ENCODE data around the gene PPM1M. TPM values are rescaled to one million over a fixed set of nuclear protein-coding genes. Genes with fewer than 3 reads are reported as not detected.
A peak's percentile ranks its signal among the peaks of the same experiment; 100 is the strongest.

Gene PPM1M
- total and polyA plus RNA-seq, 2 donors = 32.1 to 65.0 TPM

DNA sequence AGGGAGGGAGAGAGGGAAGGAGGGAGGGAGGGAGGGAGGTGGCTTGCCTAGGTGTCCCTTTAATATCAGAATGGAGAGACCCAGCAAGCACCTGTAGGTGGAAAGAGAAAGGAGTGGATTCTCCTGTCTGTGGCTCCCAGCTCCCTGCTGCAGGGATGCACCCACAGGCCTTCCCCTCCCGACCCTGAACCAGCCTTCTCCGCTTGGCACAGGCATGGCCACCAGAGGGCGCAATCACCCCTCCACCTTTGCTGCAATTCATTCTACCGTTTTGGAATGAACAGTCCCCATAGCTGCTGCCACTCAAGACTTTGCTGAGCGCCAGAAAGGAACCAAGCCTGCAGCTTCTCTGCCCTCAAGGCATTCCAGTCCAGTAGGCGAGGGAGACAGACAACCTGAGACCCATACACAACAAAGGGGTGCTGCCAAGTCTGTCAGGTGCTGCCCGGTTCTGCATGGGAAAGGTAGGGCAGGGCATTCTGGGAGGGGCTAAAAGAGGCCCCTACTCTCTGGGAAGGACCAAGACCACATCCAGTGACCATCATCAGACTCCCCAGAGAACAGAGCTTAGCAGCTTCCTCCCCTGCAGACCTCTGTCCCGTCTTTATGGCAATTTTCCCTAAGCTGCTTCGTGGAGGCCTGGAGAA is 25.1 kb upstream of the PPM1M start:
- H3K4me3 ChIP-seq (ENCODE audit: low read length in 2 of 2) = no peak overlapping the region
- peak overlapping the region in 1 of 2 donors; percentile 40 for H3K27ac ChIP-seq (ENCODE audit: low read depth in 1 of 2, low read length in 1 of 2)
- peak; percentile 72 to 92 (median 84) for DNase-seq (ENCODE audit: low read depth in 6 of 9, low spot score in 9 of 9)
- peaks cover 16 to 37% of the 10 kb centered on the region in 2 donors for H3K36me3 ChIP-seq (ENCODE audit: control insufficient read depth in 2 of 2, insufficient read depth in 2 of 2, low read length in 1 of 2)
- H3K9me3 ChIP-seq (ENCODE audit: control insufficient read depth in 2 of 2, insufficient read depth in 1 of 2, low read length in 1 of 2) = peaks cover 0 to 21% of the 10 kb centered on the region in 2 donors
- no peaks in the 10 kb centered on the region for H3K27me3 ChIP-seq (ENCODE audit: control insufficient read depth in 2 of 2, insufficient read depth in 1 of 2, low read length in 1 of 2)
- H3K4me1 ChIP-seq (ENCODE audit: control insufficient read depth in 2 of 2, insufficient read depth in 2 of 2, low read length in 2 of 2) = peaks cover 63 to 92% of the 10 kb centered on the region in 2 donors
- WGBS = 39% methylated on average over 9 of the region's 9 CpGs

DNA sequence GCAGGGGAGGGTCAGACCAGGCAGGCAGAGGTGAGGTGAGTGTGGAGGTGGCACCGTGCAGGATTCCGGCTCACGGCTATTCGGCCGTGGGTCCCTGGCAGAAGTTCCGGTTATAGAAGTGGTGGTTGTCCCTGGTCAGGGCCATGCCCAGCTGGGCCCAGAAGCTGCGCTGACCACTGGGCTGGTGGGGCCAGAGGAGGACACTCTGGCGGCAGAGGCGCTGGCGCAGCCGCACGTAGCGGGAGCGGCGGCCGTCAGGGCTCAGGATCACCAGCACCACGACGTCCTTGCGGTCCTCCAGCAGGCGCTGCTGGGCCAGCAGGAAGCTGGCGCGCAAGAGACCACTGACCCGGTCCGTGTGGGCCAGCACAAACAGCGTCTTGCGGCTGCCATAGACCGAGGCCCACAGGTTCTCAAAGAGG is 24.4 kb upstream of the PPM1M start:
- H3K27me3 ChIP-seq (ENCODE audit: control insufficient read depth in 2 of 2, insufficient read depth in 1 of 2, low read length in 1 of 2) = no peaks in the 10 kb centered on the region
- peaks cover 0 to 21% of the 10 kb centered on the region in 2 donors for H3K9me3 ChIP-seq (ENCODE audit: control insufficient read depth in 2 of 2, insufficient read depth in 1 of 2, low read length in 1 of 2)
- H3K4me1 ChIP-seq (ENCODE audit: control insufficient read depth in 2 of 2, insufficient read depth in 2 of 2, low read length in 2 of 2) = peaks cover 69 to 99% of the 10 kb centered on the region in 2 donors
- peak overlapping the region in 1 of 2 donors; percentile 87 for H3K27ac ChIP-seq (ENCODE audit: low read depth in 1 of 2, low read length in 1 of 2)
- H3K36me3 ChIP-seq (ENCODE audit: control insufficient read depth in 2 of 2, insufficient read depth in 2 of 2, low read length in 1 of 2) = peaks cover 14 to 35% of the 10 kb centered on the region in 2 donors
- no peak for DNase-seq (ENCODE audit: low read depth in 6 of 9, low spot score in 9 of 9)
- no peak overlapping the region for H3K4me3 ChIP-seq (ENCODE audit: low read length in 2 of 2)
- 99% methylated on average over 27 of the region's 27 CpGs for WGBS

DNA sequence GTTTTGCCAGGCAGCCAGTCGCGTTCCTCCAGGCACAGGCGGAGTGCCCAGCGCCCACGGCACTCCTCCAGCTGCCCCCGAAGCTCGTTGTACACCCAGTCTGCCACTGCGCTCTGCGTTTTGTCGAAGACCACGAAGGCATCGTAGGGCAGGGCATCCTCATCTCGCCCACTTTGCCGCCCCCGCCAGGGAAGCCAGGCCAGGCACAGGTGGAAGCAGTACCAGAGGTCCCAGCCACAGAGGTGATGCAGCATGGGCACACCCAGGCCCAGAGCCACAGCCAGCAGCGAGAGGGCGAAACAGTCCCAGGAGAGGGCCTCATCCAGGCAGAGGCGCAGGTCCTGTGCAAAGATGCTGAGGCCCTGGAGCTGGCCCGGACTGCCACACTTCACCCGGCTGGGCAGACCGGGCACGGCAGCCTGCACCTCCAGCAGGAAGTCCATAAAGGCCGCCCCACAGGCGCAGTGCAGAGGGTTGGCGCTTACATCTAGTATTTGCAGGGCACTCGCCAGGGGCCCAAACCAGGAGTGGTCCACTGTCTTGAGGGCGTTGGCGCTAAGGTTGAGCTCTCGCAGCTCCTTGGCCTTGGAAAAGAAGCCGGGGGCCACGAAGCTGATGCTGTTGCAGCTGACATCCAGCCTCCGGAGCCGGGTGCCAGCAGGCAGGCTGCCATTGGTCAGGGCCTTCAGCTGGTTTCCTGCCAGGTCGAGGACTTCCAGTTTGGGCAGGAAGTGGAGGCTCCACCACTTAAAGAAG is 23.8 kb upstream of the PPM1M start:
- Histone ChIP-seq H3K36me3 (ENCODE audit: control insufficient read depth in 2 of 2, insufficient read depth in 2 of 2, low read length in 1 of 2) (peaks cover 14 to 39% of the 10 kb centered on the region in 2 donors), H3K4me1 (ENCODE audit: control insufficient read depth in 2 of 2, insufficient read depth in 2 of 2, low read length in 2 of 2) (peaks cover 71 to 99% of the 10 kb centered on the region in 2 donors), H3K9me3 (ENCODE audit: control insufficient read depth in 2 of 2, insufficient read depth in 1 of 2, low read length in 1 of 2) (peaks cover 0 to 26% of the 10 kb centered on the region in 2 donors), H3K27me3 (ENCODE audit: control insufficient read depth in 2 of 2, insufficient read depth in 1 of 2, low read length in 1 of 2) (no peaks in the 10 kb centered on the region), H3K27ac (ENCODE audit: low read depth in 1 of 2, low read length in 1 of 2) (peak overlapping the region; percentile 77 to 87), H3K4me3 (ENCODE audit: low read length in 2 of 2) (peak overlapping the region in 1 of 2 donors; percentile 23)
- peak in 2 of 9 donors; percentile 72 to 81 for DNase-seq (ENCODE audit: low read depth in 6 of 9, low spot score in 9 of 9)
- WGBS = 85% methylated on average over 34 of the region's 34 CpGs

DNA sequence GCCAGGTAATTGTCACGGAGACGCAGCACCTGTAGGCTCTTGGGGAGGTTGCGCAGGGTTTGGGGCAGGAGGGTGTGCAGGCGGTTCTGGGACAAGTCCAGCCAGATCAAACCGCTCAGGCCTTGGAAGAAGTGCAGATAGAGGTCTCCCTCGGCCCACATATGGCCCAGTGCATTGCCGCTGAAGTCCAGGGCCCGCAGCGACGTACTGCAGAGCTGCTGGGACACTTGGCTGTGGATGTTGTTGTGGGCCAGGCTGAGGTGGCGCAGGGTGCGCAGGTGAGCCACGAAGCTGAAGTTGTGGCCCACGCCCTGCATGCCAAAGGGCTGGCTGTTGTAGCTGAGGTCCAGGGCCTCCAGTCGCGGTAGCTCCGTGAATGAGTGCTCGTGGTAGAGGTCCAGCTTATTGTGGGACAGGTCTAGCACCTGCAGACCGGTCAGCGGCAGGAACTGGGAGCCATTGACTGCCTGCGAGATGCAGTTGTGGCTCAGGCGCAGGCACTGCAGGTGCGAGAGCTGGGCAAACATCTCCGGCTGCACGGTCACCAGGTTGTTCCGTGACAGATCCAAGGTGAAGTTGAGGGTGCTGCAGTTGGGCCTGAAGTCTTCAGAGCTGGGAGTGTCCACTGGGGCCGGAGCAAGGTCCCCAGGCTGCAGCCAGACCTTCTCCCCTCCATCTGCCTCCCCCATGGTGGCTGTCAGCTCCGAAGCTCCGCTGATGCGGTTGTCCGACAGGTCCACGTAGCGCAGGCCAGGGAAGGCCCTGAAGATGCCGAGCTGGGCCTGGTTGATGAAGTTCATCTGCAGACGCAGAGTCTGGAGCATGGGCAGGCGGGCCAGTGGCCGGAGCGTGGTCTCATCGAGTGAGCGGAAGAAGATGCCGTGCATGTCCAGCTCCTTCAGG is 23.0 kb upstream of the PPM1M start:
- Histone ChIP-seq H3K27ac (ENCODE audit: low read depth in 1 of 2, low read length in 1 of 2) (peak overlapping the region; percentile 77 to 87), H3K4me3 (ENCODE audit: low read length in 2 of 2) (peak overlapping the region in 1 of 2 donors; percentile 23), H3K36me3 (ENCODE audit: control insufficient read depth in 2 of 2, insufficient read depth in 2 of 2, low read length in 1 of 2) (peaks cover 14 to 45% of the 10 kb centered on the region in 2 donors), H3K9me3 (ENCODE audit: control insufficient read depth in 2 of 2, insufficient read depth in 1 of 2, low read length in 1 of 2) (peaks cover 0 to 26% of the 10 kb centered on the region in 2 donors), H3K27me3 (ENCODE audit: control insufficient read depth in 2 of 2, insufficient read depth in 1 of 2, low read length in 1 of 2) (no peaks in the 10 kb centered on the region), H3K4me1 (ENCODE audit: control insufficient read depth in 2 of 2, insufficient read depth in 2 of 2, low read length in 2 of 2) (peaks cover 68 to 99% of the 10 kb centered on the region in 2 donors)
- no peak for DNase-seq (ENCODE audit: low read depth in 6 of 9, low spot score in 9 of 9)
- WGBS = 94% methylated on average over 41 of the region's 41 CpGs

DNA sequence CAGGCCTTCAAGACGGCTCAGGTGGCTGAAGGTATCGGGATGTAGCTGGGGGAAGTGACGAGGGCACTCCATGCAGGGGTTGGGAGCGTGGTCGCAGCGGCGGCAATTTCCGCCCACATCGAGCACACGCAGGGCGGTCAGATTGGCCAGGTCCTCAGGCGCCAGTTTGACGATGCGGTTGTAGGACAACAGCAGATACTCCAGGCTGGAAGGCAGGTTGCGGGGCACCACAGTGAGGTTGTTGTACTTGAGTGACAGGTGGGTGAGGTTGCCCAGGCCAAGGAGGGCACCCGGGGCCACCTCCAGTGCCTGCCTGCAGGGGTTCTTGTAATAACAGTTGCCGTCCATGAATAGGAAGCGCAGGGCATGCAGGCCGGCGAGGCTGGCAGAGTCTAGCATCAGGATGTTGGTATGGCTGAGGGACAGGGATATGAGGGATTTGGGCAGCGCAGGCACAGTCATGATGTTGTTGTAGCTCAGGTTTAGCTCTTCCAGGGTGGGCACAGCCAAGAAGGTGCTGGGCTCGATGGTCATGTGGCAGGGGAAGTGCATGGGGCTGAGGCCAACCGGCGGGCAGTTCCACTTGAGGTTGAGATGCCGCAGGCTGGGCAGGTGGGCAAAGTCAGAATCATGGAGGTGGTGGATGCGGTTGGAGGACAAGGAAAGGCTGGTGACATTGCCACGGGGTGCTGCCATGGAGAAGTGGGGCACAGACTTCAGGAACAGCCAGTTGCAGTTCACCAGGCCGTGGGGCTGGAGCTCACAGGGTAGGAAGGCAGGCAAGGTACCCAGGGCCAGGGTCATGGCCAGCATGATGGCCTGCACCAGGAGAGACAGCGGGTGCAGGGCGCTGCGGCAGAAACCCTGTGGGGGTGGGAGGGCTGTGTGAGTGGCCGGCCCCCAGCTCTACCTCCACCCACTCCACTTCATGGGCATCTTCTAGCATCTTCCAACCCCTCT is 21.8 kb upstream of the PPM1M start:
- Histone ChIP-seq H3K27me3 (ENCODE audit: control insufficient read depth in 2 of 2, insufficient read depth in 1 of 2, low read length in 1 of 2) (no peaks in the 10 kb centered on the region), H3K36me3 (ENCODE audit: control insufficient read depth in 2 of 2, insufficient read depth in 2 of 2, low read length in 1 of 2) (peaks cover 25 to 56% of the 10 kb centered on the region in 2 donors), H3K27ac (ENCODE audit: low read depth in 1 of 2, low read length in 1 of 2) (peak overlapping the region; percentile 82 to 94), H3K9me3 (ENCODE audit: control insufficient read depth in 2 of 2, insufficient read depth in 1 of 2, low read length in 1 of 2) (peaks cover 0 to 26% of the 10 kb centered on the region in 2 donors), H3K4me1 (ENCODE audit: control insufficient read depth in 2 of 2, insufficient read depth in 2 of 2, low read length in 2 of 2) (peaks cover 57 to 99% of the 10 kb centered on the region in 2 donors), H3K4me3 (ENCODE audit: low read length in 2 of 2) (peak overlapping the region in 1 of 2 donors; percentile 40)
- DNase-seq (ENCODE audit: low read depth in 6 of 9, low spot score in 9 of 9) = no peak
- WGBS = 98% methylated on average over 32 of the region's 32 CpGs

DNA sequence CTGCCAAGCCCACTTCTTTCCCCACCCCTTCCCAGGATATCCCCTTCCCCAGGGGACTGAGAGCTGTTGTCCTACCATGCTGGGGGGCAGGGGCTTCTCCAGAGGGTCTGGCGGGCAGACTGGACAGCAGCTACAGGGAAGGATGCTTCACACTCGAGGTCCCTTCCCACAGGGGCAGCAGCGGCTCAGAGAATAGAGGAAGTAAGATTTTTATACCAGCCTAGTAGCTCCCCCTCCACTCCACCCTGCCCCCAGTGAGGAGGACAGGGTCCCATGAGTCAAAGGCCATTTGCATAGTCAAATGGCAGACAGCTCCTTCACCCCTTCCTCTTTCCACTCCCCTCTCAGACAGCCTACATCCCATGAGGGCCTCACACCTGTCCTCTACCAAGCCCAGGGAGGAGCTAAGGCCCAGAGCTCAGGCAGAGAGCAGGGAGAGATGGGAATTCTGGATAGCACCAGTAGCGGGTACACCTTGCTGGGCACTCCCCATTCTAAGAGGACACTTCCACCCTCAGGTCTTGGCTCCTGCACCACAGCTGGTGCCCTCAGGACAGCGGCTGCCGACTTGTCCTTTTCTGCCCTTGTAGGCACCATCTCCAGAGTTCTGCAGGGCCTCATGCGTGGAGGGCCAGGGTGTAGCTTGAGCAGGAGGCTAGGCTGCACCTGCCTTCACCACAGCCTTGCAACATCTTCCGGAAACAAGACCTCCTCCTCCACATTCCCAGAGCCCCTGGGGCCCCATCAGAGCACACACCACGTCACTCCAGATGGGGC is 19.9 kb upstream of the PPM1M start, which contains the start of gene TLR9:
Gene TLR9 (minus strand): TSS at position 194 of the 777 bp plus-strand sequence. CDS start 116 bp downstream, at position 78.
- H3K9me3 ChIP-seq (ENCODE audit: control insufficient read depth in 2 of 2, insufficient read depth in 1 of 2, low read length in 1 of 2) = peaks cover 0 to 26% of the 10 kb centered on the region in 2 donors
- WGBS = 11% methylated on average over 9 of the region's 9 CpGs
- peak in 7 of 9 donors; percentile 57 to 93 (median 82) for DNase-seq (ENCODE audit: low read depth in 6 of 9, low spot score in 9 of 9)
- peaks cover 44 to 69% of the 10 kb centered on the region in 2 donors for H3K36me3 ChIP-seq (ENCODE audit: control insufficient read depth in 2 of 2, insufficient read depth in 2 of 2, low read length in 1 of 2)
- H3K27ac ChIP-seq (ENCODE audit: low read depth in 1 of 2, low read length in 1 of 2) = peak within 1 kb of the TSS; percentile 82 to 94
- peak within 1 kb of the TSS in 1 of 2 donors; percentile 46 for H3K4me3 ChIP-seq (ENCODE audit: low read length in 2 of 2)
- peaks cover 56 to 83% of the 10 kb centered on the region in 2 donors for H3K4me1 ChIP-seq (ENCODE audit: control insufficient read depth in 2 of 2, insufficient read depth in 2 of 2, low read length in 2 of 2)
- H3K27me3 ChIP-seq (ENCODE audit: control insufficient read depth in 2 of 2, insufficient read depth in 1 of 2, low read length in 1 of 2) = no peaks in the 10 kb centered on the region

DNA sequence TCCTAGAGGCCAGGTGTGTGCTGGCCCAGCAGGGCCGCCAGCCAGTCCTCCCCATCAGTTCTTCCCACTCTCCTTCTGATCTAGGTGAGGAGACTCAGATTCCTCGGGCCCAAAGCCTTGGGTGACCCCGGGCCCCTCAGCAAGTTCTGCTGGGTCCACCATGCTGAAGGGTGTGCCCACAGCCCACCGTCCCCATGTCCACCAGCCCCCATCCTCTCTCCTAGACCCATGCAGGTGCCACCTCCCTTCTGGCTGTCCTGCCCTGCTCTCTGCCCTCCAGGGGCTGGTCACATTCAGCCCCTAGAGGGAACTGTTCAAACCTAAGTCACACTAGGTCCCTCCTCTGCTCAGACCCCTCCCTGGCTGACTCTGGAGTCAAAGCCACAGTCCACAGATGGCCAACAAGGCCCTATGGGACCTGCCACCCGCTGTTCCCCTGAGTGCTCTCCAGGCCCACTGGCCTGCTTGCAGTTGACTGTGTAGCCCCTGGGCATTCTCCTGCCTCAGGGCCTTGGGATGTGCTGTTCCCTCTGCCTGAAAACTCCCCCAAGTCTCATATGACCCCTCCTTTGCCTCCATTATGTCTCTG is 19.2 kb upstream of the PPM1M start:
- Histone ChIP-seq H3K27ac (ENCODE audit: low read depth in 1 of 2, low read length in 1 of 2) (peak overlapping the region; percentile 77 to 94), H3K4me1 (ENCODE audit: control insufficient read depth in 2 of 2, insufficient read depth in 2 of 2, low read length in 2 of 2) (peaks cover 52 to 80% of the 10 kb centered on the region in 2 donors), H3K36me3 (ENCODE audit: control insufficient read depth in 2 of 2, insufficient read depth in 2 of 2, low read length in 1 of 2) (peaks cover 51 to 69% of the 10 kb centered on the region in 2 donors), H3K27me3 (ENCODE audit: control insufficient read depth in 2 of 2, insufficient read depth in 1 of 2, low read length in 1 of 2) (no peaks in the 10 kb centered on the region), H3K4me3 (ENCODE audit: low read length in 2 of 2) (no peak overlapping the region), H3K9me3 (ENCODE audit: control insufficient read depth in 2 of 2, insufficient read depth in 1 of 2, low read length in 1 of 2) (peaks cover 0 to 26% of the 10 kb centered on the region in 2 donors)
- DNase-seq (ENCODE audit: low read depth in 6 of 9, low spot score in 9 of 9) = no peak
- 49% methylated on average over 5 of the region's 5 CpGs for WGBS
